RWPE2 (cell line): Measurements from ENCODE around the gene GPC5.

ENCODE experiments used
- ATAC-seq: fragments of 200-7000 bp; cut with Tn5 transposase; 3 replicates; pipeline ENCODE4 v1.9.1; 2021; ENCODE audit warnings: low read depth
- DNase-seq: peaks from one replicate; pipeline ENCODE4 v3.0.0-alpha.2; 2020; ENCODE audit warnings: low spot score
- H3K27ac ChIP-seq: fragments of 450-650 bp; 2 replicates; pipeline ENCODE4 v1.5.1; 2017; ENCODE audit warnings: mild to moderate bottlenecking; ENCODE audit not compliant: poor library complexity, severe bottlenecking
- H3K27me3 ChIP-seq: fragments of 250-450 bp; sonication (Bioruptor Pico); 2 replicates; pipeline ENCODE4 v1.5.1; 2021; ENCODE audit warnings: mild to moderate bottlenecking, moderate library complexity; ENCODE audit not compliant: insufficient read depth, poor library complexity, severe bottlenecking
- H3K36me3 ChIP-seq: fragments of 250-450 bp; sonication (Bioruptor Pico); 2 replicates; pipeline ENCODE4 v1.5.1; 2020; ENCODE audit warnings: low read depth, mild to moderate bottlenecking, moderate library complexity
- H3K4me1 ChIP-seq: fragments of 250-450 bp; sonication (Bioruptor Pico); 2 replicates; pipeline ENCODE4 v1.5.1; 2021; ENCODE audit warnings: mild to moderate bottlenecking, moderate library complexity; ENCODE audit not compliant: insufficient read depth, poor library complexity, severe bottlenecking
- H3K4me3 ChIP-seq: fragments of 250-450 bp; sonication (Bioruptor Pico); 2 replicates; pipeline ENCODE4 v1.5.1; 2021; ENCODE audit warnings: mild to moderate bottlenecking, moderate library complexity; ENCODE audit not compliant: severe bottlenecking
- H3K9me3 ChIP-seq: fragments of 250-450 bp; sonication (Bioruptor Pico); 2 replicates; pipeline ENCODE4 v1.5.1; 2021; ENCODE audit warnings: mild to moderate bottlenecking, moderate library complexity; ENCODE audit not compliant: severe bottlenecking
- CTCF ChIP-seq: fragments of 450-650 bp; IDR thresholded peaks from one replicate; pipeline ENCODE4 v1.5.1; 2017; ENCODE audit warnings: mild to moderate bottlenecking, moderate library complexity; ENCODE audit not compliant: poor library complexity, severe bottlenecking

GPC5 gene

GRCh38 chr13:91470681-91471080 is 72.3 kb downstream of the GPC5 start:
- TF ChIP-seq CTCF, result no peak
- Histone ChIP-seq H3K36me3 (no peaks in the 10 kb centered on the region), H3K27me3 (no peaks in the 10 kb centered on the region), H3K27ac (no peak overlapping the region), H3K4me1 (peaks cover 10% of the 10 kb centered on the region), H3K4me3 (no peak overlapping the region), H3K9me3 (no peaks in the 10 kb centered on the region)
- no peak for ATAC-seq
- no peak for DNase-seq

- Histone ChIP-seq H3K9me3 (no peaks in the 10 kb centered on the region), H3K36me3 (no peaks in the 10 kb centered on the region), H3K27me3 (no peaks in the 10 kb centered on the region), H3K4me1 (no peaks in the 10 kb centered on the region), H3K4me3 (no peak overlapping the region), H3K27ac (no peak overlapping the region)
- no peak for TF ChIP-seq CTCF
- ATAC-seq (no peak), DNase-seq (no peak)
Observed at GRCh38 chr13:91482427-91482826, 84.0 kb downstream of the GPC5 start.

GRCh38 chr13:91491980-91492379 is 93.6 kb downstream of the GPC5 start:
- H3K4me3 ChIP-seq, result no peak overlapping the region
- no peaks in the 10 kb centered on the region for H3K36me3 ChIP-seq
- TF ChIP-seq CTCF, result no peak
- DNase-seq (no peak), ATAC-seq (no peak)
- H3K27me3 ChIP-seq, result no peaks in the 10 kb centered on the region
- H3K9me3 ChIP-seq, result peaks cover 2% of the 10 kb centered on the region
- H3K4me1 ChIP-seq, result no peaks in the 10 kb centered on the region
- no peak overlapping the region for H3K27ac ChIP-seq

- Histone ChIP-seq H3K9me3 (peaks cover 2% of the 10 kb centered on the region), H3K4me3 (no peak overlapping the region), H3K27me3 (no peaks in the 10 kb centered on the region), H3K36me3 (no peaks in the 10 kb centered on the region), H3K4me1 (no peaks in the 10 kb centered on the region), H3K27ac (no peak overlapping the region)
- DNase-seq (no peak), ATAC-seq (no peak)
- TF ChIP-seq CTCF, result no peak
Observed at GRCh38 chr13:91493442-91493841, 95.0 kb downstream of the GPC5 start.

- H3K27me3 ChIP-seq, result no peaks in the 10 kb centered on the region
- H3K9me3 ChIP-seq, result no peaks in the 10 kb centered on the region
- H3K4me3 ChIP-seq, result no peak overlapping the region
- ATAC-seq (no peak), DNase-seq (no peak)
- no peaks in the 10 kb centered on the region for H3K4me1 ChIP-seq
- no peak overlapping the region for H3K27ac ChIP-seq
- no peaks in the 10 kb centered on the region for H3K36me3 ChIP-seq
- no peak for TF ChIP-seq CTCF
Observed at GRCh38 chr13:91498298-91498697, 99.9 kb downstream of the GPC5 start.
